Activated CD4-positive, alpha-beta T cell treated with anti-CD3 and anti-CD28 coated beads for 1 hour (primary cell): Measurements from ENCODE around the gene POU2AF3.

Source experiments
- DNase-seq: peaks from one replicate; pipeline ENCODE4 v3.0.0-alpha.2; 2020

POU2AF3 gene

DNA sequence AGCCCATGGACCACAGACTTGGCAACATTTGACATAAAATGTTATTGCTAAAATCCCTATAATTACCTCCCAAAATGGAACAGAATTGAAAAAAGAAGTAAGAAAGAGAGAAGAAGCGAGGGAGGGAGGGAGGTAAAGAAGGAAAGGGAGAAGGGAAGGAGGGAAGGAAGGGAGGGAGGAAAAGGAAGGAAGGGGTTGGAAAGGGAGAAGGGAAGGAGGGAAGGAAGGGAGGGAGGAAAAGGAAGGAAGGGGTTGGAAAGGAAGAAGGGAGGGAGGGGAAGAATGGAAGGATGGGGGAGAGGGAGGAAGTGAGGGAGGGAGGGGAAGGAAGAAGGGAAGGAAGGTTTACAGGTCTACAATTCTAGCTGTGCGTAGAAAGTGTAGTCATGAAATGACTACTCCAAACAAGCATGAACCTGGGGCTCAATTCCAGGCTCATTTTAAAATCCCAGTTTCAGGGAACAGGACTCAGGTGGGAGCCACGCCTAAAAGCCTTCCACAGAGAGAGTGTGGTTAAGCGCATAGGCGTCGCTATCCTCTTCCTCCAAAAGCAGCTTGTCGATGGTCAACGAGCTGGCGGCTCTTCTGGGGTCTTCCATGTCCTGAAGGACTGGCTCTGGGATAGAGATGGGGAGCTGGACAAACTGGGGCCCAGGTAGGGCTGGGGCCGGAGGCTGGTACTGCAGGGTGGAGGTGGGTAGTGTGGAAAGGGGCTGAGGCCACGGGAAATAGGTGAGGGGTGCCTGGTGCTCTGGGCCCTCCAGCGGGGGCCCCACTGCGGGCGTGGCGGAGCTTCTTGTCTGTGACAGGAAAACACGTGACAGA, 55.6 kb downstream of the POU2AF3 start:
- no peak for DNase-seq

DNA sequence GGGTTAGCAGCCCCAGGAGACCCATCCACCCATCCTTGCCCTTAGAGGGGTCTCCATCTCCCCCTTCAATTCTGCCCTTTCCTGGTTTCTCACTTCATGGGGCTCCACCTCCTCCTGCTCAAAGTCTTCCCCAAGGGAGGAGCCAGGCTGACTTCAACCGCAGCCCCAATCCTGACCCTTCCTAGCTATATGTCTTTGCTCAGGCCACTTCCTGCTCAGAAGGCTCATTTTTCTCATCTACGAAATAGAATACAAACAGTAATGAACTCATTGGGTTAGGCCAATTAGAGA, 56.2 kb downstream of the POU2AF3 start:
- DNase-seq, result no peak

- no peak for DNase-seq
These were observed 56.8 kb downstream of the POU2AF3 start for GRCh38 chr11:111355101-111355500.

- no peak for DNase-seq
These were observed 57.8 kb downstream of the POU2AF3 start for GRCh38 chr11:111355956-111356659.

DNA sequence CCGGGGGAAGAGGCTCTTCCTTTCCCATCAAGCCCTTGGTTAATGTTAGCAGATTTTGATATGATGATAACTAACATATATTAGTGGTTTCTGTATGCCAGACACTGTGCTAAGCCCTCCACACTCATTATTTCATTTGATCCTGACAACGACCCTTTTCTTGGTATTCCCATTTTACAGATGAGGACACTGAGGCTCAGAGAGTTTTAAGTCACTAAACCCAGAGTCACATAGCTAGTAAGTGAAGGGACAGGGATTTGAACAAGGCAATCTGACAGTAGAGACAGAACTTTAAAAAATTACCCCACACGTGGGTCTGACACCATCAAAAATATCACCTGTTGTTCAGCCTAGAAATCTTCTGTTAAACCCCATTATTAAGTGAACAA, 58.3 kb downstream of the POU2AF3 start:
- DNase-seq, result no peak

- no peak for DNase-seq
These were observed 59.0 kb downstream of the POU2AF3 start for GRCh38 chr11:111357150-111358037.
